NCI-H146 treated with DMSO at 0.1 percent for 48 hours (cell line): ENCODE data around the gene RNF41.

Experiments used
- DNase-seq: peaks from one replicate; lab custom pipeline; 2025; ENCODE audit not compliant: unreplicated experiment; lab: John Stamatoyannopoulos, UW

RNF41 gene

GRCh38 chr12:56244494-56244893 lies 22.8 kb upstream of the RNF41 start:
- DNase-seq = no peak

GRCh38 chr12:56243731-56244181 lies 22.0 kb upstream of the RNF41 start:
- DNase-seq = no peak

GRCh38 chr12:56242986-56243385 lies 21.3 kb upstream of the RNF41 start:
- DNase-seq = no peak

DNA sequence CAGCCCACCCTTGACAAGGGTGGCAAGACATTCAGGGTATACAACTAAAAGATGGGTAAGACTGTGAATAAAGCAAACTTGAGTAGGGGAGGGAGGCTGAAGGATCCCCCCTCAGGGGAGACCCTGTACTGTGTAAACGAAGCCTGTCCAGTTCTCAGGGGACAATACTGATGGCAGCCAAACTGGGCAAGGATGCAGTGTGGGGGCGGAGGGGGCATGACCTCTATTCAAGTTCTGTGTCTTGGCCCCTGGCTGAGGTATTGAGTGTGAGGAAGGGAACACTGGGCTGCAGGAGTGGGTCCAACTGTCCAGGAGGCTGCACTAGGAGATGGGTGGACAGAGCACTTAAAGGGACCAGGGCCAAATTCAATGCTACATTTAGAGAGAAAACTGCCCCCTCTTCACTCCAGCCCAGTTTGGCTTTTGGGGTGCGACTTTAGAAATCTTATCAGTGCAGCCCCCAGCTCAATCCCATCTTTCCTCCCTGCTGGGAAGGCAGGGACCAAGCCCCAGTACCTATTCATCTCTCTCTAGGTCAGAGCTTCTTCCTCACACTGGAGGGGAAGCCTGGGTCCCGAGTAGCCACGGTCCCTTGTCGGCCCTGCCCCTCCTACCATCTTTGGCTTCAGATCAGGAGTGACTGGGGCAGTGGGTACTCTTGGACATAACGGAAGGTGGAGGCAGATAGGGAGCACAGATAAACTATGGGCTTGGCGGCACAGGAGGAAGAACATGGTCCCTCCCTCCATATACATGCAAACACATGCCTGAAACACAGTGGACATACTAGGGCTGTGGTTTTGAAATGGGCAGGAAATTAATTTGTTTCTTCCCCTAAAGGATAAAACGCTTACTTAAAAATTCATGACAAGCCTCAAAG lies 19.9 kb upstream of the RNF41 start:
- no peak for DNase-seq

GRCh38 chr12:56237552-56237951 lies 15.8 kb upstream of the RNF41 start:
- no peak for DNase-seq

DNA sequence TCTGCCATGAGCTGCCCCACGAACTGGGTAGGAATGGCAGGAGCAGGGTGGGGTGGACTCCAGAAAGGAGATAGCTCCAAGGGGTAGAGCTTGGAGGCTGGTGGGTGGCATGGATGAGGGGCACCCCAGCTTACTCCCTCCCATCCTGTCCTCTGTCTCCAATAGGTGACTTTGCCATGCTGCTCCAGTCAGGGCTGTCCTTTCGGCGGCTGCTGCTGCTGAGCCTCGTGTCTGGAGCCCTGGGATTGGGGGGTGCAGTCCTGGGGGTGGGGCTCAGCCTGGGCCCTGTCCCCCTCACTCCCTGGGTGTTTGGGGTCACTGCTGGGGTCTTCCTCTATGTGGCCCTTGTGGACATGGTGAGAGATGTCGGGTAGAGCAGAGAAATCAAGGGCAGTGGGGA lies 15.3 kb upstream of the RNF41 start:
- no peak for DNase-seq

DNA sequence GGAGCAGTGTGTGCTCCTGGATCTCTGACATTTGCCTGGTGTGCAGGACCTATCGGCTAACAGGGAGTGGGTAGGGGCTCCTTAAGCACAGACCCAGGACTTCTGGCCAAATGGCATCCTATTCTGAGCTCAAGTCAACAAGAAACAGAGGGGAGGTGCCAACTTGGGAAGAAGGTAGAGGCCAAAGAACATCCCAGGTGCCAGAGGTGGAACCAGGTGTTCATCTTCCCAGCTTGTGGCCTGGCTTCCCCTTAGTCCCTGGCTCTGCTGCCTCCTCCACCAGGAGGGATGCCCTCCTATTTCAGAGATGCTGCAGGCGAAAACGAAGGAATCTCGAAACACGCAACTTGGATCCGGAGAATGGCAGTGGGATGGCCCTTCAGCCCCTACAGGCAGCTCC lies 14.4 kb upstream of the RNF41 start:
- no peak for DNase-seq

DNA sequence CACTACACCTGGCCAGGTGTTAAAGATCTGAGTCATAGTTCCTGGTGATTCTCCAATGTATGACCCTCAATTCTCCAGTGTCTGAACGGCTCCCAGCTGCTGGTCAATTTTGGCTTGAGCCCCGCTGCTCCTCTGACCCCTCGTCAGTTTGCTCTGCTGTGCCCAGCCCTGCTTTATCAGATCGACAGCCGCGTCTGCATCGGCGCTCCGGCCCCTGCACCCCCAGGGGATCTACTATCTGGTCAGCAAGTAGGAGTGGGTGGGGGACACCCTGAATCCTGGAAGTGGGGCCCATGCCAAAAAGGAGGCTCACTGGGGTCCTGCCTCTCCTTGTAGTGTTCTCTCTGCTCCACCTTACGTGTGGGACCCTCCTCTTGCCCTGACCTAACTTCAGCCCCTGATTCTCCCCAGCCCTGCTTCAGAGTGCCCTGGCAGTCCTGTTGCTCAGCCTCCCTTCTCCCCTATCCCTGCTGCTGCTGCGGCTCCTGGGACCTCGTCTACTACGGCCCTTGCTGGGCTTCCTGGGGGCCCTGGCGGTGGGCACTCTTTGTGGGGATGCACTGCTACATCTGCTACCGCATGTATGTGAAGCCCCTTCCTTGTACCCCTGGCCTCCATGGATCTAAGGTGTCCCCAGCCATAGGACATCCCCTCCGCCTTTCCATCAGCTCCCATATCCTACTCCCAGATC lies 13.2 kb upstream of the RNF41 start:
- DNase-seq = no peak

GRCh38 chr12:56231184-56231582 lies 9.5 kb upstream of the RNF41 start:
- DNase-seq = no peak

DNA sequence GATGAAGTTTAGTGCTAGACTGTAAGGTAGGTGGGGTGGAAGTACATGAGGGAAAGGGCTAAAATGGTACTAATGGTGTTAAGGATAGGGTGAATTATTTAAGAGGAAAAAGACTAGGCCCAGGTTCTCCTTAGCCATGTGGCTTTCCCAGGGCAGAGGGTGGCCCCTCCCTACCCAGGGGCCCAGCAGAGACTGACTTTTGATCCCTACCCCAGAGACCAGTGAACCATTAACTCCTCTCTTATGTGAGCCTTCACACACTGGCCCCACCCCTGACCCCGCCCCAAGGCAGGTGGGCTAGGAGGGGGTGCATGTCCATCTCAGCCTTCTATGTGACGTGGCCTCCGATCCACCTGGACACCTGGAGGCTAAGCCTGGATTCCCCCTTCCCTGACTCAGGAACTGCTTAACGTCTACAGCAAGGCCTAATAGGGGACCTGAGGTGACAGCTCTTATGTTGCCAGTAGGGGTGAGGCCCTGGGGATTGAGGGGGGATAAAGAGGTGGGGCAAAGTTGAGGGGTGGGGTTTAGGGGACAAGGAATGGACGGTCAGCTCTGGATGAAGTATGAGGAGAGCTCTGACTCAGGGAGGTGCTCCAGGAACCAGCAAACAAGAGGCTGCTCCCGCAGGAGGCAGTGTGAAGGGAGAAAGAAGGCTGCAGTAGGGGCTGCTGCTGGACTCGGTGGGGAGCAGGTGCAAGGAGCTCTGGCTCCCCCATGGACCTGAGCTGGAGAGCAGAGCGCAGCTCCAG lies 8.9 kb upstream of the RNF41 start:
- DNase-seq = no peak

GRCh38 chr12:56229916-56230431 lies 8.3 kb upstream of the RNF41 start, which contains the start of gene SLC39A5:
Gene SLC39A5 (plus strand): TSS chr12:56230051. CDS start chr12:56231275, 1,224 bp downstream.
- no peak for DNase-seq

DNA sequence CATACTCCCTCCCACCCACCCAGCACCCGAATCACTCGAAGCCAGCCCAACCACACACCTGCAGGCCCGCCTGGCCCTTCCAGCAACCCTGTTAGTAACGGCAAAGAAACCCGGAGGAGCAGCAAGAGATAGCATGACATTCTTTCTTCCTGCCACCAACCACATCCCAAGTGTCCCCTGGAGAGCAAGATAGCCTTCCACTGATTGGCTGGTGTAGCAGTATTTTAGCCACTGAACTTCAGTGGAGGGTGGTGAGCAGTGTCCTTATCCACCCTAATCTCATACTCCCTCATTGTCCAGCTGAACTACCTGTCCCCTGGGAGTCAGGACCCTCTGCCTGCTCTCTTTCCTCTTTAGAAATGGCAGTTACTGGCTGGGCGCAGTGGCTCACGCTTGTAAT lies 7.4 kb upstream of the RNF41 start:
- no peak for DNase-seq

GRCh38 chr12:56224954-56225353 lies 3.2 kb upstream of the RNF41 start:
- DNase-seq = no peak

DNA sequence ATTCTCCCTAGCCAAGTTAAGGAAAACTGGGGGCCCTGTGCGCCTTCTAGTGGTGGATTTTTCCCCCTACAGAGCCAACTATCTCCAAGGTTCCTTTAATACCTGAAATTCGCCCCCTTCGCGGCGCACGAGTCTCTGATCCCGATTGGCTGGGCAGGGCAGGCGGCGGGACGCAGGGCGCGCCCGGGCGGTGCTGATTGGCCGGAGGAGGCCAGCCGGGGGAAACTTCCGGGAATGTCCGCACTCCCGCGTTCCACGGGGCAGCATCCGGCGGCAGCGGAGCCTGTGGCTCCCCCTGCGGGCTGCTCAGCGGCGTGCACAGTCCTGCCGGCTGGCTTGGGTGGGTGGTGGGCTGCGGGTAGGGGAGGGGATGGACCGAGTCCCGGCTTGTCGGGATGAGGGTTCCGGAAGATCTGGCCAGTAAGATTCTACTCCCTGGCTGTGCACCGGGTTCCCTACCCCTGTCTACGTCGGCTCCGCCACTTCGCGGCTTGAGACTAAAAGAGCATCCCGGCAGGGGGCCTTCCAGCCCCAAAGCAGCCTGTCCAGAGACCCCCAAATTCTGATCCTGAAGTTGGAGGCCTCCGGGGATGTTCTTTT lies 2.5 kb upstream of the RNF41 start, which contains the start of gene NABP2:
Gene NABP2, plus strand, starts transcription at position 241 of the 600 bp plus-strand sequence. CDS start 515 bp downstream, outside the sequence.
- DNase-seq = peak; percentile 98

DNA sequence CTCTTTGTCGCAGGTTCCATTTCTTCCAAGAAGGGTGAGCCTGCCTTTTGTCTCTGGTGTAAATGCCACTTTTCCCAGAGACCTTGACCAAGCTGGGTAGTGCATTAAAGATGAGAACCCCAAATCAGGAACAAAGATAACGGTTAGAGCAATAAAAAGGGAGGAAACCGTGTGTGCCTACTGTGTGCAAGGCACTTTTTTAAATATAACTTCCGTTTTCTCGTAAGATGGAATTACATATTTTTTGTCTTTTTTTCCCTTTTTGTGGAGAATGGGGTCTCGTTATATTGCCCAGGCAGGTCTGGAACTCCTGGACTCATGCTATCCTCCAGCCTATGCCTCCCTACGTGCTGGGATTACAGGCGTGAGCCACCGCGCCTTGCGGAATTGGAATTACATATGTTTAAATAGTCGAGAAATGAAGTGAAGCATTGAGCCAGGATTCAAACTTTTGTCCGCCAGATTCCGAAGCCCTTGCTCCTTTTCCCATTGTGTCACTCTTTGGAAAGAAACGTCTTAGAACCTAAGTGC lies 1.9 kb upstream of the RNF41 start:
- no peak for DNase-seq

GRCh38 chr12:56222531-56222895 lies 791 bp upstream of the RNF41 start:
- DNase-seq = no peak

DNA sequence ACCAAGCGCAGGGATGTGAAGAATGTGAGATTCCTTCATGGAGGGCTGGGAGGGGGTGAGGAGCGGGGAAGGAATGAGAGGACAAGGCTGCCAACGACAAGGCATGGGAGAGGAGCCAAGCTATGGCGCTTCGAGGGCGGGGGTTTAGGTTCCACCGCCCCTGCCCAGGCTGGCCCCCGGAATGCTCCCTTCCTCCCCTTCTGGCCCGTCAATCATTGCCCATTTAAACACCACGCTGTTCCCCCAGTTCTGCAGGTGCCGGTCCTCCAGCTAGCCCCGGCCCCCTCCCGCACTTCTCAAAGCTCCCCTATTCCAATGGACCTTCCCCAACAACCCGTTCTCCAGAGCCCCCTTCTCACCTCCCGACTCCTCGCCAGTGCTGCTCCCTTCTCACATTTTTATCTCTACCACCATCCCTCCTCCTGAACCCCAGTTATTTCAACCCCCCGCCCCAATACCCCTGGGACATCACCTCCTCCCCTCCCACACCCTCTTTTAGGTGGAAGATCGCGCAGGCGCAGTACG lies 428 bp downstream of the RNF41 start:
- no peak for DNase-seq

DNA sequence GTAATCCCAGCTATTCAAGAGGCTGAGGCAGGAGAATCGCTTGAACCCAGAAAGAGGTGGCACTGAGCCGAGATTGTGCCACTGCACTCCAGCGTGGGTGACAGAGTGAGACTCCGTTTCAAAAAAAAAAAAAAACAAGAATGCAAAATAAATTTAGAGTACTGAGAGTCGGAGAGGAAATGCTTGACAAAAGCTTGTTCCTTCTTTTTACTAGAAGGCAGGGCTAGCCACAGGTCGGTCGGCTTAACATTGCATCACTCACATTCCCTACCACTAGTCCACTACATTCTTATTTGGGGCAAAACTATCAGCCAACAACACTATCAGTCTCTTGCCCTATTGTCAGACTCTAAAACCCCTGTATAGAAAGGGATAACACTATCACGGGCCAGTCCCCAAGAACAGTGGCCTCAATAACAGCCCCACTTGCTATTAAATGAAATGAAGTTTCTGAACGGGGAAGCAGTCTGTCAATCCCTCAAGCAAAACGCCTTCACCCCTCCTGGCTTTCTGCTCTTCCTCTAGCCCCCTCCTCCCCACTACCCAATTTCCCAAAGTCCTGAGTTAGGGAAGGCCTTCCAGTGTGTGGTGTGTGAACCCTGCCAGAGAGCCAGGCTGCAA lies 1.0 kb downstream of the RNF41 start:
- DNase-seq = no peak

DNA sequence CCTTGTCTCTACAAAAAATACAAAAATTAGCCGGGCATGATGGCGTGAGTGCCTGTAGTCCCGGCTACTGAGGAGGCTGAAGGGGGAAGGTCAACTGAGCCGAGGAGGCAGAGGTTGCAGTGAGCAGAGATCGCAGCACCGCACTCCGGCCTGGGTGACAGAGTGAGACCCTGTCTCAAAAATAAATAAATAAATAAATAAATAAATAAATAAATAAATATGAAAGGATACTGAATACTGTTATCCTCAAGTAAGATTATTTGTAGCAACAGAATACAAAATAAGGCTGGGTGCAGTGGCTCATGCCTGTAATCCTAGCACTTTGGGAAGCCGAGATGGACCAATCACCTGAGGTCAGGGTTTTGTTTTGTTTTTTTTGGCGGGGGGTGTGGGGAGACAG lies 1.9 kb downstream of the RNF41 start:
- no peak for DNase-seq

- no peak for DNase-seq
Observed at GRCh38 chr12:56216461-56216860, 5.3 kb downstream of the RNF41 start.
